Osteoblast (primary cell): ENCODE measurements around the gene TNFAIP8. TPM values are rescaled to one million over a fixed set of nuclear protein-coding genes. Genes with fewer than 3 reads are reported as not detected.

Experiments
- DNase-seq: peaks from one replicate; pipeline ENCODE4 v3.0.0; 2011; ENCODE audit warnings: low spot score, mixed read lengths; ENCODE audit not compliant: insufficient read length; ENCODE audit errors: missing footprints
- H2AFZ ChIP-seq: 2 replicates; pipeline ENCODE4 v1.6.0; 2011; ENCODE audit warnings: mild to moderate bottlenecking, low read length
- H3K27ac ChIP-seq: 2 replicates; pipeline ENCODE4 v1.5.1; 2011; ENCODE audit warnings: mild to moderate bottlenecking, low read depth, low read length, moderate library complexity
- H3K27me3 ChIP-seq: 2 replicates; pipeline ENCODE4 v1.6.0; 2012; ENCODE audit warnings: mild to moderate bottlenecking, control low read depth, inconsistent platforms, low read length, moderate library complexity; ENCODE audit not compliant: insufficient read depth
- H3K36me3 ChIP-seq: 2 replicates; pipeline ENCODE4 v1.5.1; 2011; ENCODE audit warnings: mild to moderate bottlenecking, low read length, control low read depth, moderate library complexity; ENCODE audit not compliant: insufficient read depth
- H3K4me1 ChIP-seq: 2 replicates; pipeline ENCODE4 v1.5.1; 2011; ENCODE audit warnings: mild to moderate bottlenecking, low read length, control low read depth, moderate library complexity; ENCODE audit not compliant: insufficient read depth
- H3K4me2 ChIP-seq: 2 replicates; pipeline ENCODE4 v1.6.0; 2011; ENCODE audit warnings: mild to moderate bottlenecking, low read length; ENCODE audit not compliant: insufficient read depth
- H3K4me3 ChIP-seq: fragments of 200-600 bp; sonication (generic); 3 replicates; pipeline ENCODE4 v1.5.1; 2012; ENCODE audit warnings: mild to moderate bottlenecking, low read length, inconsistent platforms; ENCODE audit not compliant: insufficient read depth
- H3K79me2 ChIP-seq: 2 replicates; pipeline ENCODE4 v1.6.0; 2012; ENCODE audit warnings: mild to moderate bottlenecking, low read length, control low read depth, inconsistent platforms; ENCODE audit not compliant: insufficient read depth
- H3K9me3 ChIP-seq: 2 replicates; pipeline ENCODE4 v1.5.1; 2011; ENCODE audit warnings: low read depth, low read length, control low read depth
- H4K20me1 ChIP-seq: 2 replicates; pipeline ENCODE4 v1.6.0; 2012; ENCODE audit warnings: mild to moderate bottlenecking, low read length, control low read depth; ENCODE audit not compliant: insufficient read depth
- total RNA-seq: library from RNA; depleted of rRNA; stranded (reverse); fragments of >200 nt; gene quantifications from 2 replicates; pipeline ENCODE4 v1.2.3, GENCODE V29; 2012
- TF ChIP-seq, protein P1 (sequence below): IDR thresholded peaks from 2 replicates; pipeline ENCODE4 v1.5.1; 2011; ENCODE audit warnings: mild to moderate bottlenecking, low read depth, low read length, moderate library complexity; ENCODE audit errors: extremely low read depth

TNFAIP8 gene
- total RNA-seq, 1 donor: 23.2 TPM

DNA sequence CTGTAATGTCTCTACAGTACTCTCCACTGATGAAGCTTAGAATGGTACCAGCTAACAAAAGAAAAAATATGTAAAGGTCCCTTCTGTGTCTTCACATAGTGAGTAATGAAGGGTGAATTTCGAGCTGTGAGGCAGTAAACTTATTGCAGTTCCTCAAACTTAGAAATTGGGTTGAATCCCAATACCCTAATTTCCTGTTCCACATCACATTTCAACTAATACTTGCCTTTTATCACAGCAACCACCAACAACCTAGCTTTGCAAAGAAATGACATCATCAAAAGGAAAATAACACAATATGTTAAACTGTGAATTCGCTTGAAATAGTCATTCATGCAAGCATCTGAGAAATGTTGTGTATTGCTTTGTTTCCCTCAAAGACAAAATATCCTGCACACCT, 9.4 kb upstream of the TNFAIP8 start:
- Histone ChIP-seq H3K4me2 (no peak overlapping the region), H3K27me3 (no peaks in the 10 kb centered on the region), H3K27ac (no peak overlapping the region), H3K4me1 (peaks cover 9% of the 10 kb centered on the region), H3K4me3 (no peak overlapping the region), H2AFZ (no peak overlapping the region), H3K79me2 (no peaks in the 10 kb centered on the region), H3K36me3 (no peaks in the 10 kb centered on the region), H3K9me3 (no peaks in the 10 kb centered on the region), H4K20me1 (no peaks in the 10 kb centered on the region)
- TF ChIP-seq, protein P1, sequence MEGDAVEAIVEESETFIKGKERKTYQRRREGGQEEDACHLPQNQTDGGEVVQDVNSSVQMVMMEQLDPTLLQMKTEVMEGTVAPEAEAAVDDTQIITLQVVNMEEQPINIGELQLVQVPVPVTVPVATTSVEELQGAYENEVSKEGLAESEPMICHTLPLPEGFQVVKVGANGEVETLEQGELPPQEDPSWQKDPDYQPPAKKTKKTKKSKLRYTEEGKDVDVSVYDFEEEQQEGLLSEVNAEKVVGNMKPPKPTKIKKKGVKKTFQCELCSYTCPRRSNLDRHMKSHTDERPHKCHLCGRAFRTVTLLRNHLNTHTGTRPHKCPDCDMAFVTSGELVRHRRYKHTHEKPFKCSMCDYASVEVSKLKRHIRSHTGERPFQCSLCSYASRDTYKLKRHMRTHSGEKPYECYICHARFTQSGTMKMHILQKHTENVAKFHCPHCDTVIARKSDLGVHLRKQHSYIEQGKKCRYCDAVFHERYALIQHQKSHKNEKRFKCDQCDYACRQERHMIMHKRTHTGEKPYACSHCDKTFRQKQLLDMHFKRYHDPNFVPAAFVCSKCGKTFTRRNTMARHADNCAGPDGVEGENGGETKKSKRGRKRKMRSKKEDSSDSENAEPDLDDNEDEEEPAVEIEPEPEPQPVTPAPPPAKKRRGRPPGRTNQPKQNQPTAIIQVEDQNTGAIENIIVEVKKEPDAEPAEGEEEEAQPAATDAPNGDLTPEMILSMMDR: no peak
- no peak for DNase-seq

- Histone ChIP-seq H3K36me3 (no peaks in the 10 kb centered on the region), H3K27ac (no peak overlapping the region), H2AFZ (no peak overlapping the region), H3K4me3 (no peak overlapping the region), H3K4me1 (peaks cover 9% of the 10 kb centered on the region), H4K20me1 (no peaks in the 10 kb centered on the region), H3K79me2 (no peaks in the 10 kb centered on the region), H3K27me3 (no peaks in the 10 kb centered on the region), H3K9me3 (no peaks in the 10 kb centered on the region), H3K4me2 (no peak overlapping the region)
- TF ChIP-seq, protein P1: no peak
- no peak for DNase-seq
Observed at GRCh38 chr5:119347574-119347973, 8.2 kb upstream of the TNFAIP8 start.

DNA sequence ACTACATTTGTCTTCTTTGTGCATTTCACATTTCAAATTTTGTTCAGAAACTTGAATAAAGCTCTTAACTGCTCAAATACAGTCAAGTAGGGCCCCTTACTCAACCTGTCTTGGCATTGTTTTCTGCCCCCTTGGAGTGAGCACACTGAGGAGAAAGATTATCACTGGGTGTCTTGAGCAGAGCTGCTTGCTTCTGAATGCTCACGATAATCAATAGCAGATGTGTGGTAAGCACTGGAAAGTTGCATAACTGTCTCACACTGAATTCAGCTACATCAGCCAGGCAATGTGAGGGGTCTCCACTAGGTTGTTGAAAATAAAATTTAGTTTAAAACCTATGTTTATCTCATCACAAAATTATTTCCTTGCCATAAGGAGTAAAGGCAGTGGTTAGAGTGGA, 7.8 kb upstream of the TNFAIP8 start:
- H3K4me2 ChIP-seq: no peak overlapping the region
- H3K36me3 ChIP-seq: no peaks in the 10 kb centered on the region
- no peaks in the 10 kb centered on the region for H3K79me2 ChIP-seq
- H3K27me3 ChIP-seq: no peaks in the 10 kb centered on the region
- no peak overlapping the region for H3K4me3 ChIP-seq
- no peak overlapping the region for H2AFZ ChIP-seq
- no peaks in the 10 kb centered on the region for H3K9me3 ChIP-seq
- H3K4me1 ChIP-seq: peaks cover 9% of the 10 kb centered on the region
- H3K27ac ChIP-seq: no peak overlapping the region
- DNase-seq: no peak
- TF ChIP-seq, protein P1: no peak
- H4K20me1 ChIP-seq: no peaks in the 10 kb centered on the region

DNA sequence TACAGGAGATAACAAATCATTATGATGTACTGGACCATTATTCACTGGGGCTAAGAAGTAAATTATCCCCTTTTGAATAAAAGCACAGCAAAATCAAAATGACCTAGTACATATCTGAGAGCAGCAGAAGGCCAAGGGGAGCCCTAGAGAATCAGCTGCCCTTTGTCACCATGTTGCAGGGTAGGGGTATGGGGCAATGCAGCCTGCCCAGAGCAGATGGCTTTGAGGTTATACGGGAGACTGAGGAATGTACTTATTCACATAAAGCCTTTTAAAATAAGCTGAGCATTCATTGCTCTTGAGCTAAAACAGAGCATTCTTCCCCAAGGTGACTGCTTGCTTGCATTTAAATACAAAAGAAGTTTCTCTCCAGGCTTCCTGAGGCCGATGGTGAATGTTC, 2.6 kb upstream of the TNFAIP8 start:
- TF ChIP-seq, protein P1: no peak
- no peak overlapping the region for H2AFZ ChIP-seq
- no peaks in the 10 kb centered on the region for H4K20me1 ChIP-seq
- H3K4me3 ChIP-seq: no peak overlapping the region
- no peak overlapping the region for H3K27ac ChIP-seq
- no peak for DNase-seq
- peaks cover 21% of the 10 kb centered on the region for H3K79me2 ChIP-seq
- H3K4me1 ChIP-seq: peaks cover 7% of the 10 kb centered on the region
- H3K9me3 ChIP-seq: no peaks in the 10 kb centered on the region
- H3K27me3 ChIP-seq: no peaks in the 10 kb centered on the region
- H3K36me3 ChIP-seq: no peaks in the 10 kb centered on the region
- no peak overlapping the region for H3K4me2 ChIP-seq
